Measurements from ENCODE around the gene SNX25. TPM values are rescaled to one million over a fixed set of nuclear protein-coding genes. Genes with fewer than 3 reads are reported as not detected.
"Not testable (repeated sequence)": the region's sequence is repeated elsewhere in the genome, so short reads cannot be mapped to it uniquely, and the experiment has no call there.

SNX25 gene
- 10 to 100 TPM; 20.9 to 23.6 (median 22.8) TPM for polyA plus RNA-seq (ENCODE audit: insufficient read length in 3 of 3)
- long read RNA-seq, donor 1, partial matches to known transcripts: 0 of 2 reads
- long read RNA-seq, donor 1, other reads (novel, unspliced or antisense): 0 of 2 reads
- long read RNA-seq, donor 2, partial matches to known transcripts: 0 of 2 reads
- long read RNA-seq, donor 2, other reads (novel, unspliced or antisense): 0 of 2 reads
- long read RNA-seq, donor 3, partial matches to known transcripts: 0 of 2 reads
- long read RNA-seq, donor 3, other reads (novel, unspliced or antisense): 0 of 2 reads
- long read RNA-seq, donor 4, partial matches to known transcripts: 0 of 1 reads
- long read RNA-seq, donor 4, other reads (novel, unspliced or antisense): 0 of 1 reads
- long read RNA-seq, donor 5, partial matches to known transcripts: 37 of 49 reads
- long read RNA-seq, donor 5, other reads (novel, unspliced or antisense): 12 of 49 reads
- long read RNA-seq, donor 6, partial matches to known transcripts: 0 of 1 reads
- long read RNA-seq, donor 6, other reads (novel, unspliced or antisense): 0 of 1 reads
- long read RNA-seq, donor 7, partial matches to known transcripts: 0 of 1 reads
- long read RNA-seq, donor 7, other reads (novel, unspliced or antisense): 0 of 1 reads
- long read RNA-seq, donor 8, partial matches to known transcripts: 0 of 1 reads
- long read RNA-seq, donor 8, other reads (novel, unspliced or antisense): 0 of 1 reads
- long read RNA-seq, donor 9, partial matches to known transcripts: 5 of 6 reads
- long read RNA-seq, donor 9, other reads (novel, unspliced or antisense): 0 of 6 reads
- long read RNA-seq, donor 10, partial matches to known transcripts: 0 of 2 reads
- long read RNA-seq, donor 10, other reads (novel, unspliced or antisense): 0 of 2 reads
- long read RNA-seq, donor 11: 0 reads
- long read RNA-seq, donor 12, partial matches to known transcripts: 0 of 2 reads
- long read RNA-seq, donor 12, other reads (novel, unspliced or antisense): 0 of 2 reads
- long read RNA-seq, donor 13, partial matches to known transcripts: 0 of 1 reads
- long read RNA-seq, donor 13, other reads (novel, unspliced or antisense): 0 of 1 reads
- long read RNA-seq, donor 14, partial matches to known transcripts: 0 of 3 reads
- long read RNA-seq, donor 14, other reads (novel, unspliced or antisense): 0 of 3 reads
- long read RNA-seq, donor 15, partial matches to known transcripts: 109 of 109 reads
- long read RNA-seq, donor 15, other reads (novel, unspliced or antisense): 0 of 109 reads
- long read RNA-seq, donor 16, partial matches to known transcripts: 0 of 1 reads
- long read RNA-seq, donor 16, other reads (novel, unspliced or antisense): 0 of 1 reads

- DNase-seq: peak; percentile 83
These were observed at the start of gene SNX25 for GRCh38 chr4:185209031-185209851. SNX25 (plus strand) TSS chr4:185209598; CDS start chr4:185209827, 229 bp downstream.

GRCh38 chr4:185165605-185166063, 43.8 kb upstream of the SNX25 start:
- DNase-seq: no peak

- no peak for DNase-seq
These were observed 42.2 kb upstream of the SNX25 start for GRCh38 chr4:185167234-185167633.

GRCh38 chr4:185171373-185172071, 37.9 kb upstream of the SNX25 start:
- no peak for DNase-seq

GRCh38 chr4:185179488-185179887, 29.9 kb upstream of the SNX25 start:
- no peak for DNase-seq

- no peak for DNase-seq
These were observed 27.2 kb upstream of the SNX25 start for GRCh38 chr4:185182239-185182638.

- peak; percentile 86 for DNase-seq
These were observed 25.6 kb upstream of the SNX25 start for GRCh38 chr4:185183622-185184281.

- DNase-seq: no peak
These were observed 22.6 kb upstream of the SNX25 start for GRCh38 chr4:185186769-185187168.

- DNase-seq: no peak
These were observed 19.6 kb upstream of the SNX25 start for GRCh38 chr4:185189606-185190305.

- no peak for DNase-seq
These were observed 19.0 kb upstream of the SNX25 start for GRCh38 chr4:185190306-185190856.

GRCh38 chr4:185192059-185192458, 17.3 kb upstream of the SNX25 start:
- no peak for DNase-seq

GRCh38 chr4:185194924-185195888, 14.2 kb upstream of the SNX25 start:
- DNase-seq: no peak

- DNase-seq: no peak
These were observed 13.0 kb upstream of the SNX25 start for GRCh38 chr4:185196437-185196836.

GRCh38 chr4:185198189-185198588, 11.2 kb upstream of the SNX25 start:
- not testable (repeated sequence) for DNase-seq

- DNase-seq: no peak
These were observed 7.1 kb upstream of the SNX25 start for GRCh38 chr4:185201977-185202962.

- no peak for DNase-seq
These were observed 6.4 kb upstream of the SNX25 start for GRCh38 chr4:185202984-185203485.
